Measurements from ENCODE around the gene FAM78B.

FAM78B gene

DNA sequence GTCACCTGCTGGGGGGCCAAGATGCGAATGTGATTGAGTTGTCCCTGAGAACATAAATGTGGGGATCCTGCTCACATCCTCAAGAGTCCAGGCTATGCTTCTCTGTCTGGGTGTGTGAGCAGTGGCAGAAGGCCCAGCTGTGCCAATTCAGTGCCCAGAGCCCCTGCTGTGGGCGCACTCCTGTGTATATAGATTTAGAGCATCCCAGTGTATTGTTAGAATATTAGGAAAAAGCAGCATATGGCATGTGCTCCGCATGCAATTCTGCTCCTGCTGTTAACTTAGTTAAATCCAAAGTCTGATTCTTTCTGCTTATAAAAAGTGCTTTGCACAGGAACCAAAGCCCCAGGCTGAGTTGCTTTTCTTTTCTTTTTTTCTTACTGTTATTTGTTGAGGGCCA, 37.8 kb downstream of the FAM78B start:
- Mint-ChIP-seq H3K27ac (ENCODE audit: low read depth) (no peak overlapping the region), H3K27me3 (no peaks in the 10 kb centered on the region), H3K4me3 (no peak overlapping the region), H3K9me3 (peaks cover 5% of the 10 kb centered on the region), H3K4me1 (no peaks in the 10 kb centered on the region), H3K36me3 (ENCODE audit: insufficient read depth) (peaks cover 2% of the 10 kb centered on the region)
- DNase-seq (ENCODE audit: low spot score in 2 of 2) (no peak), ATAC-seq (replicated peaks; ENCODE audit: extremely low read depth, poor library complexity, severe bottlenecking) (no peak)

DNA sequence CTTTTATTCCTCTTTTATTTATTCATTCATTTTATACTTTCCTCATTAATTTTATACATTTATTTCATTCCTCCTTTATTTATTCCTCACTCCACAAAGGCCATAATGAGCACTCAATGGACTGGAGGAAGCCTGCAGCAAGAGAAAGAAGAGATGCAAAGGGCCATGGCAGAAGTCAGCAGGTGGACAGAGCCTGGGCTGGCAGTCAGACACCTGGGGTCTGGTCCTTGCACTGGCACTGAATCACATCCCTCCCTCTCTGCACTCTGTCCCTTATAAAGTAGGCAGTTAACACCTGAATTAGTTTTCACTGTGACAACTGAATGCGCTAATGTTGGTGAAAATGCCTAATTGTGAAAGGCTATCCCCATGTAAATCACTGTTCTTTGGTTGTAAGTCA, 38.6 kb downstream of the FAM78B start:
- no peak overlapping the region for H3K27ac Mint-ChIP-seq (ENCODE audit: low read depth)

DNA sequence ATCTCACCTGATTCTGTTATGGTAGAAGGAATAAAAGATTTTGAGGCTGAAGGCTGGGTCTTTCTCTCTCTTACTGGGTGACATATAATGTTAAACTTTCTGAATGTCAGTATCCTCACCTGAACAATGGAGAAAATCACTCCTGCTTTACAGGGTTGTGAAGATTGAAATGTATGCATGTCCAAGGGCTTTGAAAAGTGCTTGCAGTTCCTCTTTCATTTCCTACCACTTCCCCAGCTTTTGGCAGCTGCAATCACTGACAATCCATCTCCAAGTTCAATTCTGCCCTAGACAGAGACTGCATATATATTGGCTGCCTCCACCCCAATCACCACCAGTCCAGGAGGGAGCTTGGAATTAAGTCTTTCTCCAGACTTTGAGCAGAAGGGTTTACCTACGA, 39.8 kb downstream of the FAM78B start:
- Mint-ChIP-seq H3K27me3 (no peaks in the 10 kb centered on the region), H3K4me3 (no peak overlapping the region), H3K27ac (ENCODE audit: low read depth) (no peak overlapping the region), H3K4me1 (no peaks in the 10 kb centered on the region), H3K36me3 (ENCODE audit: insufficient read depth) (no peaks in the 10 kb centered on the region), H3K9me3 (peaks cover 5% of the 10 kb centered on the region)
- DNase-seq (ENCODE audit: low spot score in 2 of 2), result no peak
- ATAC-seq (replicated peaks; ENCODE audit: extremely low read depth, poor library complexity, severe bottlenecking), result no peak

More for the DNA sequence above, 38.6 kb downstream of the FAM78B start:
- ATAC-seq (replicated peaks; ENCODE audit: extremely low read depth, poor library complexity, severe bottlenecking) (no peak), DNase-seq (ENCODE audit: low spot score in 2 of 2) (no peak)
- no peaks in the 10 kb centered on the region for H3K4me1 Mint-ChIP-seq
- H3K4me3 Mint-ChIP-seq, result no peak overlapping the region
- no peaks in the 10 kb centered on the region for H3K27me3 Mint-ChIP-seq
- peaks cover 5% of the 10 kb centered on the region for H3K9me3 Mint-ChIP-seq
- H3K36me3 Mint-ChIP-seq (ENCODE audit: insufficient read depth), result peaks cover 2% of the 10 kb centered on the region

DNA sequence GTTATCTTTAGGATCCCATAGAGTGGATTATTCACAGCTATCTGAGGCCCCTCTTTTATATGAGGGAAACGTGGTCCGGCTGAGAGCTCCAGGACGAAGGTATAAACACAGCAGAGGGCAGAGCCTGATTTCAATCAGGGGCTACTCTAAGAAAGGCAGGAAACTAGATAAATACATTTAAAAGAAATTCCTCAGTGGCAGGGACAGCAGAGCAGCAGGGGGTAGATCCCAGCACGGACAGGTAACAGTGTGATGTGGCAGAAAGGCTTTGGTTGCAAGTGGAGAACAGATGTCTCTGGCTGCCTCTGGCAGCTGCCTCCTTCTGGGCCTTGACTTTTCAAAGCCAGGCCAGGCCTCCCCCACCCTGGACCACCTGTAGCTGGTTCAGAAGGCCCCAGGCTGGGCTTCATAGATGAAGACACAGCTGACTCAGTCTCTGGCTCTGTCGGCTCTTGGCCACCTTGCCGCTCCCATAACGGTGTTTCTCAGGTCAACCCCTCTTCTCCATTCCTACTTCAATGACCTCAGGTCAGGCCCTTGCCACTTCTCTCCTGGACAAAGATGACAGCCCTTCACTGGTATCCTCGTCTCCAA, 43.8 kb downstream of the FAM78B start:
- no peaks in the 10 kb centered on the region for H3K36me3 Mint-ChIP-seq (ENCODE audit: insufficient read depth)
- no peaks in the 10 kb centered on the region for H3K9me3 Mint-ChIP-seq
- DNase-seq (ENCODE audit: low spot score in 2 of 2), result no peak
- peaks cover 13% of the 10 kb centered on the region for H3K27me3 Mint-ChIP-seq
- no peak overlapping the region for H3K4me3 Mint-ChIP-seq
- H3K27ac Mint-ChIP-seq (ENCODE audit: low read depth), result no peak overlapping the region
- no peaks in the 10 kb centered on the region for H3K4me1 Mint-ChIP-seq
- no peak for ATAC-seq (replicated peaks; ENCODE audit: extremely low read depth, poor library complexity, severe bottlenecking)

DNA sequence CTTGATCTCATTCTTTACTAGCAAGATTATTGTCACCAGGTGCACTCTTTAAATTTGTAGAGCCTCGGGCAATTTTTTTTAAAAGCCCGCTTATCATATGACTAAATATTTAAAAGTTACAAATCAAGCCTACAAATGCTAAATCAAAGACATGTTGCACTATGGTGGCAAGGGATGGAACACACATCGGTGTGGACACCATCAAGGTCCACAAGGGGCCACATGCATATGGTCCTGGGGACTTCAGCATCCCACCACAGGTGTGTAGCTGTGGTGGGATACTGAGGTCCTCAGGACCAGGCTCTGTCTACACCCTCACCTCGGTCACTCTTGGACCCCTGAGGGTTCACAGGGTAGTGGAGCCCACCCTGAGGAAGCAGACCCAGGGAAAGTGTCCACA, 45.8 kb downstream of the FAM78B start:
- DNase-seq (ENCODE audit: low spot score in 2 of 2) (no peak), ATAC-seq (replicated peaks; ENCODE audit: extremely low read depth, poor library complexity, severe bottlenecking) (no peak)
- Mint-ChIP-seq H3K9me3 (no peaks in the 10 kb centered on the region), H3K27me3 (peaks cover 28% of the 10 kb centered on the region), H3K4me3 (no peak overlapping the region), H3K36me3 (ENCODE audit: insufficient read depth) (no peaks in the 10 kb centered on the region), H3K27ac (ENCODE audit: low read depth) (no peak overlapping the region), H3K4me1 (no peaks in the 10 kb centered on the region)

DNA sequence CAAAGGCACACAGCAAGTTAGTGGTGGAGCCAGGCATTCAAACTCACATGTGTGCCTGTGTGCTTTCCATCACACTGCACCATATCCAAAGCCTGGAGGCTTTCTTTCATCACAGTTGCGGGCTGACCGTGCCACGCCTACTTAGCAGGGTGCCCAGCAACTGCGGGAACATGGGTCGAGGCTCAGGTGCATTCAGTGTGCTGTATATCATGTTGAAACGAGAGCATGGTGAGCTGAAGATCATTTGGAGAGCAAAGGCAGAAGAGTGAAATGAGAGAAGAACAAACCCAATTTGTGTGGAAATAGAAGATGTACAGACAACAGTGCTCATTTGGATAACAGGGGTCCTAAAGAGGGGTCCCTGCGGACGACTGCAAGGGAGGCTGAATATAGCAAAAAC, 46.5 kb downstream of the FAM78B start:
- Mint-ChIP-seq H3K4me1 (no peaks in the 10 kb centered on the region), H3K4me3 (no peak overlapping the region), H3K36me3 (ENCODE audit: insufficient read depth) (no peaks in the 10 kb centered on the region), H3K27ac (ENCODE audit: low read depth) (no peak overlapping the region), H3K27me3 (peaks cover 31% of the 10 kb centered on the region), H3K9me3 (no peaks in the 10 kb centered on the region)
- no peak for DNase-seq (ENCODE audit: low spot score in 2 of 2)
- no peak for ATAC-seq (replicated peaks; ENCODE audit: extremely low read depth, poor library complexity, severe bottlenecking)

DNA sequence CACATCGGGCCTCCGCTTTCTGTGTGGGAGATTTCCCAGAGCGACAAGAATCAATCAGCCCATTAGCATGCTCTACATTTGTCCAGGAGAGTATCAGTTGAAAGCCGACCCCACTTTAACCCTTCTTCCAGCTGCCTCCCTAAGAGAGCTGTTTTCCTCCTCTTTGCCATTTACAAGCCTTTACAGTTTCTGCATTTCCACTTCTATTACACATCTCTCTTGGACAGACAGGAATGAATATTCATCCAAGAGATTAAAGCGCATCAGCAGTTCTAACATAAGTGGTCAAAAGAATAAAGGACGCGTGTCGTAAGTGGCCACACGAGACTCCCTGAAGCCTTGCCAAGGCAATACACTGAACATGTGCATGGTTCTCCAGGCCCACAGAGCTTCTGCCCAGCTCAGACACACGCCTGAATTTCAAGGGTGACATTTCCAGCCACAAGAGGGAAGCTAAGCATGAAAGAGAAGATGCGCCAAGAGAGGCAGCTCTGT, 47.3 kb downstream of the FAM78B start:
- Mint-ChIP-seq H3K9me3 (no peaks in the 10 kb centered on the region), H3K4me3 (no peak overlapping the region), H3K36me3 (ENCODE audit: insufficient read depth) (no peaks in the 10 kb centered on the region), H3K27ac (ENCODE audit: low read depth) (no peak overlapping the region), H3K27me3 (peaks cover 38% of the 10 kb centered on the region), H3K4me1 (no peaks in the 10 kb centered on the region)
- ATAC-seq (replicated peaks; ENCODE audit: extremely low read depth, poor library complexity, severe bottlenecking) (no peak), DNase-seq (ENCODE audit: low spot score in 2 of 2) (no peak)

DNA sequence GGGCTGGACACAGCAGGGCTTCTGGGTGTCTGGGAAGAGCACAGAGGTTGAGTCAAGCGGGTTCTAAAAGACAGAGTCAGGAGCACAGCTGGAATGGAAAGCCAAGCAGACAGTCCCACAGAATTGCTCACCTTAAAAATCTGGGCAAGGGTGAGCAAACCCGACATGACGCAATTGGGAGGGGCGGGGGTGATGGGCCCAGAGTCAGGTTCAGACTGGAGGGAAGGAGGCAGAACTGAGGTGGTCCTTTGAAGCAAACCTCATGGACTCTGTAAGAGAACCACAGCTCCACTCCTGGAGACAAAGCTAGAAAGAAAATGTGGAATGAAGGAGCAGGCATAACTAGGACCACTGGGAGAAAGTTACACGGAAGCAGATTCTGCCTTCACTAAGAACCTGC, 49.0 kb downstream of the FAM78B start:
- ATAC-seq (replicated peaks; ENCODE audit: extremely low read depth, poor library complexity, severe bottlenecking) (no peak), DNase-seq (ENCODE audit: low spot score in 2 of 2) (no peak)
- Mint-ChIP-seq H3K9me3 (no peaks in the 10 kb centered on the region), H3K27ac (ENCODE audit: low read depth) (peak overlapping the region; percentile 42), H3K36me3 (ENCODE audit: insufficient read depth) (no peaks in the 10 kb centered on the region), H3K27me3 (peaks cover 38% of the 10 kb centered on the region), H3K4me3 (no peak overlapping the region), H3K4me1 (no peaks in the 10 kb centered on the region)

DNA sequence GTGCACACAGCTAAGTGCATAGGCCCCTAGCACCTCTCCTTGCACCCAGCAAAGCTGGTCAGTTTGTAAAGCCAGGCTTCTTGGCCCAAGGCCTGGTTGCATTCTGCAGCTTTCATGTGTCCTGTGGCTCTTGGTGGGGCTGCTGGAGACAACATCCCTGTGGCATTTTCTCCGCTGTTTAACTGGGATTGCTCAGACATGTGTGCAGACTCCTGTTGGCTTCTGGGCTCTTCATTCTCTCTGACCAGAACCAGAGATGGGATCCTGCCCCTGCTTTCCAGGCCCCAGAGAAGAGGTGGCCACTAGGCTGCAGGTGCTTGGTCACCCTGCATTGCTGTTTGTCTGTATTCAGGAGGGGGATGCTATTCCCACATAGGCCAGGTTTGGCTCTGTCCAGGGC, 50.8 kb downstream of the FAM78B start:
- Mint-ChIP-seq H3K27ac (ENCODE audit: low read depth) (no peak overlapping the region), H3K4me3 (no peak overlapping the region), H3K4me1 (no peaks in the 10 kb centered on the region), H3K36me3 (ENCODE audit: insufficient read depth) (no peaks in the 10 kb centered on the region), H3K9me3 (no peaks in the 10 kb centered on the region), H3K27me3 (peaks cover 38% of the 10 kb centered on the region)
- no peak for ATAC-seq (replicated peaks; ENCODE audit: extremely low read depth, poor library complexity, severe bottlenecking)
- no peak for DNase-seq (ENCODE audit: low spot score in 2 of 2)

DNA sequence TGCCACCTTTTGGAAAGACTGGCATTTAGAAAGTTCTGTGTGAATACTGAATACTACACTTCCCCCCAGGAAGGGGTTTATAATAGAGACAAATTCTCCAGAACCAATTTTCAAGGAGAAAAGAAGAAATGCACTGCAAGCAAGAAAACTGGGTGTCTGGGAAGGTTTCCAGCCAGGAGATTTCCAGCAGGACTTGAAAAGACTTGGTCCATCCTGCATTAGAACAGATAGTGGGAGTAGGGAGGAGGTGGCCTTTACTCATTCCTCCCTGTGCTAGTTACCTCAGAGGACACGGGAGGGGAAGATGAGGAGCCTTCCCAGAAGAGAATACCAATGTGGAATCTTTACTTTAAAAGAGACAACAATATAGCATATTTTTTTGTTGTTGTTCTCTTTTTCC, 52.4 kb downstream of the FAM78B start:
- Mint-ChIP-seq H3K4me3 (no peak overlapping the region), H3K36me3 (ENCODE audit: insufficient read depth) (no peaks in the 10 kb centered on the region), H3K27me3 (peaks cover 34% of the 10 kb centered on the region), H3K9me3 (no peaks in the 10 kb centered on the region), H3K27ac (ENCODE audit: low read depth) (no peak overlapping the region), H3K4me1 (no peaks in the 10 kb centered on the region)
- DNase-seq (ENCODE audit: low spot score in 2 of 2) (no peak), ATAC-seq (replicated peaks; ENCODE audit: extremely low read depth, poor library complexity, severe bottlenecking) (no peak)

DNA sequence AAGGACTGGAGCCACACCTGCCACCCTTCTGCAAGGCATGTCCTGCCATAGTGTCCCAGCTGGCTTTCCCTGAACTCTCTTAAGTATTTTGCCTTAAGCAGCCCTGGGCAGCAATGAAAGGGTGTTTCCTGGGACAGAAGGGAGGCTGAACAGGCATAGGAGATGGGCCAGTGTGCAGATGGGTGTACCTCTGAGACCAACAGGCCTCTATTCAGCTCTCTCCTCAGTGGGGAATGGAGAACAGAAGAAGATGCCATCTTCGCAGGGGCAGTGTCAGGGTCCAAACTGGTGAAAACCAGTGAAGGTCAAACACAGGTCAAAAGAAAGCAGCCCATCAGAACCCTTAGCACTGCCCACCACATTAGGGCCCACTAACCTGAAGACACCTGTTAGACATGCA, 53.2 kb downstream of the FAM78B start:
- Mint-ChIP-seq H3K36me3 (ENCODE audit: insufficient read depth) (no peaks in the 10 kb centered on the region), H3K9me3 (no peaks in the 10 kb centered on the region)

DNA sequence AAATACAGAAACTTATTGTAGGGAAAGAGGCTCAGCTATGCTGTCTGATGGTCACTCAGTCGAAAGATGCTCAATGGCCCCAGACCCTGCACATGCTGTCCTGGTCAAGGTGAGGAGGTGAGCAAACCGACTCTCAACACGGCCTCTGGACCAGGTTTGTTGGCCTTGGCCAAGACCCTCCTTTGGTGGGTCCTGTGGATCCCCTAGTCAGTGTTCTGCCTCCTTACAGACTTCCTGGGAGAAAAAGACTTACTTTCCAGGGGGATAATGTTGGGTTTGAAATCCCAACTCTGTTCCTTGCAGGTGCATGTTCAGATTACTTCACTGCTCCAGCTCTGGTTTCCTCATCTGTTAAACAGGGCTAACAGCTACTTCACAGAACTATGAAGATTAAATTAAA, 53.8 kb downstream of the FAM78B start:
- Mint-ChIP-seq H3K27me3 (peaks cover 26% of the 10 kb centered on the region), H3K27ac (ENCODE audit: low read depth) (no peak overlapping the region), H3K36me3 (ENCODE audit: insufficient read depth) (no peaks in the 10 kb centered on the region), H3K9me3 (no peaks in the 10 kb centered on the region), H3K4me3 (no peak overlapping the region), H3K4me1 (no peaks in the 10 kb centered on the region)
- DNase-seq (ENCODE audit: low spot score in 2 of 2) (no peak), ATAC-seq (replicated peaks; ENCODE audit: extremely low read depth, poor library complexity, severe bottlenecking) (no peak)

More for the DNA sequence above, 53.2 kb downstream of the FAM78B start:
- no peak for DNase-seq (ENCODE audit: low spot score in 2 of 2)
- H3K27ac Mint-ChIP-seq (ENCODE audit: low read depth), result no peak overlapping the region
- H3K4me3 Mint-ChIP-seq, result no peak overlapping the region
- peaks cover 27% of the 10 kb centered on the region for H3K27me3 Mint-ChIP-seq
- ATAC-seq (replicated peaks; ENCODE audit: extremely low read depth, poor library complexity, severe bottlenecking), result no peak
- no peaks in the 10 kb centered on the region for H3K4me1 Mint-ChIP-seq

DNA sequence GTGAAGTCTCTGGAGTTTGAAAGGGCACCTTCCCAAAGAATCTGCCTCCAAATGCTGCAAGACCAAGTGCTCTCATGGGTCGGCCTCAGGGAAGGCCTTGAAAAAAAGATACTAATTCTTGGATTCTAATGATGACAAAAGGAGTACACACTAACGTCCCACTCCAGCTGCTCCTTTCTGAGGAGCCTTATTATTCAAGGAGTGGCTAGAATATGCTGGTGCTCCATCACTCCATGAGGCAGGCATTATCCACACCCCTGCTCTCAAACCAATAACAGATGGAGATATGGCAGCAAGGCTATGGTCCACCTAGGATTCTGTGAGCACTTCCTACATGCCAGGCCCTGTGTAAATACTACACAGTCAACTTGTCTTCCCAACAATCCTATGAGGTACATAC, 54.4 kb downstream of the FAM78B start:
- no peaks in the 10 kb centered on the region for H3K36me3 Mint-ChIP-seq (ENCODE audit: insufficient read depth)
- H3K27ac Mint-ChIP-seq (ENCODE audit: low read depth), result no peak overlapping the region
- ATAC-seq (replicated peaks; ENCODE audit: extremely low read depth, poor library complexity, severe bottlenecking) (no peak), DNase-seq (ENCODE audit: low spot score in 2 of 2) (no peak)
- H3K9me3 Mint-ChIP-seq, result no peaks in the 10 kb centered on the region
- H3K4me1 Mint-ChIP-seq, result no peaks in the 10 kb centered on the region
- no peak overlapping the region for H3K4me3 Mint-ChIP-seq
- H3K27me3 Mint-ChIP-seq, result peaks cover 20% of the 10 kb centered on the region

DNA sequence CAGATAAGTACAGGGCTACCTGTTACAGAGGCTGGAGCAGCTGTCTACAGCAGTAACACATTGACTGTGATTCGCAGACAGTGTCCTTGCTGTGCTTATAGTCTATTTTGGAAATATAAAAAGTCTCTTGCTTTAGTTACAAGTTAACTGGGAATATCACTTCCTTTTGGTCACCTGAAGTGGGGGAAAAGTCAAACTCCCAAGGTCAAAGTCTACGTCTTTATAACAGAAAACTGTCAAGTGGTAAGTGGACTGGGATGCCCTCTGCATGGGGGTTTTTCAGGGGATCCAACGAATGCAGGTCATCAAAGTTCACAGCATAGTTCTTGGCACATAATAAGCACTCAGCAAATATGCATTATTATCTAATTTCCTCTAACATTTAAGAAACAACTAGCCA, 55.4 kb downstream of the FAM78B start:
- Mint-ChIP-seq H3K9me3 (peaks cover 6% of the 10 kb centered on the region), H3K36me3 (ENCODE audit: insufficient read depth) (no peaks in the 10 kb centered on the region), H3K27me3 (peaks cover 11% of the 10 kb centered on the region), H3K4me1 (no peaks in the 10 kb centered on the region), H3K4me3 (no peak overlapping the region), H3K27ac (ENCODE audit: low read depth) (no peak overlapping the region)
- DNase-seq (ENCODE audit: low spot score in 2 of 2) (no peak), ATAC-seq (replicated peaks; ENCODE audit: extremely low read depth, poor library complexity, severe bottlenecking) (no peak)
